ENCODE data around the gene HOXA4.

HOXA4 gene

DNA sequence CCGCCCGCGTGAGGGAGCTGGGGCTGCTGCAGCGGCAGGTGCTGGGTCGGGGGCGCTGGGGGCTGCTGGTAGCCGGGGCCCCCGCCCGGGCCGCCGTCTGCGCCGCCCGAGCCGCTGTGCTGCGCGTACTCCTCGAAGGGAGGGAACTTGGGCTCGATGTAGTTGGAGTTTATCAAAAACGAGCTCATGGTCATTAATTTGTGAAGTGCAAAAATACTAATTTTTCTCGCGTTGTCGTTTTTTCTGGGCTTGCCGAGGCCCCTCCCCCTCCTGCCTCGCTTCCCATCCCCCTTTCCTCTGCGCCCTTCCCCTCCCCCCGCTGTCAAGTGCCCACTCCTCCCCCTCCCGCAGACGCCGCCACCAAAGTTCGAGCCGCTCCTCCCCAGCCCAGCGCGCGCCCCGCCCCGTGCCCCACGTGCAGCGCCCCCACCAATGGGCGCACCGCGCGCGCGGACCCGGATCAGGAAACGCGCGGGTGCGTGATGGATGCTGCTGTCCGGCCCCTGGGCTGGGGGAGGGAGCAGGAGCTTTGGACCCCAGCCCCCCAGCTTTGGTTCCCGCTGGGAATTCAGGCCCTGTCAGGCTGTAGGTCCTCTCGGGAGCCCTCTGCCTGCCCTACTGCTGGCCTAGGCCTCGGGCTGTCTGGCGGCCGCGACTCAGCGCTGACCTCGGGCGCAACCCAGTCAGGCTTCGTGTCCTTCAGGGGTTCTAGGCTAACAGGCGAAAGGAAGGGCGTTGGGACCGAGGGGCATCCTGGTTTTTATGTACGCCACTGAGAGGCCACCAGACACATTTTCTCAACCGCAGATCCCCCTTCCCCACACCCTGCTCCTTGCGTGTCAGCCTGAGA lies at the start of gene HOXA4:
TSS of gene HOXA4 (minus strand) at position 218 of the 850 bp plus-strand sequence. CDS start at position 194, 24 bp downstream.
- peak; percentile 62 to 70 for DNase-seq

DNA sequence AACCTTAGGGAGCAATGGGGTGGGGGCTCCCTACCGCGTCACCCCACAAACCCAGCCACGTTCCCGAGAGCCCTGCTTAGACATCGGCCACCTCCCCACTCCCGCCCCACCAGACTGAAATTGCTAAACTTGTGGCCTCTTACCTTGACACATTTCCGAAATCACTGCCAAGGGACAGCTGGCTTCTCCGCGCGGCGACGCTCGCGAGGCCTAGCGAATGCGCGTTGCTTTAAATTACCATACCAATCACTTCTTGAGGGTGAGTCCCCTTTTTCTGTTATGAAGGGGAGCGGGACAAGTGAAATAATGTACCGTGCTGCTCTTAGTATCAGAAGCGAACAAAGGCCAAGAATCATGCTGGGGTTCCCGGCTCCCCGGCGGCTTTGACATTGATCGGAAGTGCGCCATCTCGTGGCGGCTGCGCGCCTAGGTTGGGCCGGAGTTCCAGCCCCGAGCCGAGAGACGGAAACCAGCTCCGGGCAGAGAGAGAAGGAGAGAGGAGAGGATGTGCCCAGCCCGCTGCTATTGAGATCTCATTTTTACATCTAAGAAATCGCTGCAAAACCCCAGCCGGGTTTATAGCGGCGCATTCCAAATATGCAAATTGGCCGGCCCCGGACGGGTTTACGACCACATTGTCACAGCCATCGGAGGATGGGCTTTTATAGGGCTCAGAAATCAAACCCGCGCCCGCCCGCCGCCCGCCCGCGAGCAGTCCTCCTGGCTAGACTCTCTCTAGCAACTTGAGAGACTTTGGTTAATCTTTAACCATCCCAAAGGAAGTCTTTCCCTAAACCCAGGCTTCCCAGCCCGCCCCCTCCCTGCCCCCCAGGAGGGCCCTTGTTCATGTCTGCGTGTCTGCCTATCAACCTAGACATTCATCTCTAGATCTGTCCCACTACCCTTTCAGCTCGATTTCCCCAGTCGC lies 49.2 kb upstream of the HOXA4 start:
- peak; percentile 67 to 72 for DNase-seq

DNA sequence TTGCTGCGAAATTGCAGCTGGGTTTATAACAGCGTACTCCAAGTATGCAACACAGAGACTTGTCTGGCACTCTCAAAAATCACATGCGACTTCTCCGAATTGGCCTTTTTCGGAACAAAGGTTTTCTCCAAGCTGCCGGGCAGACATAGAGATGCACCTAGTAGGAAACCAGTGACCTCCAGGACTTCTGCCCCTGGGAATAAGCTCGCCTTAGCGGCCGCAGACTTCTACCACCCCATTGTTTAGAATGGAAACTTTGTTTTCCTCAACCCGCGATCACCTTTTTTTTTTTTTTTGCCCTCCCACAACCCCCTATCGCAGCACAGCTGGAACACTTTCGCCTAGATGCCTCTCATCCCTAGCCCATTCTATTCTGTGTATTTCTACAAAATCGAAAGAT lies 48.5 kb upstream of the HOXA4 start:
- DNase-seq = no peak

DNA sequence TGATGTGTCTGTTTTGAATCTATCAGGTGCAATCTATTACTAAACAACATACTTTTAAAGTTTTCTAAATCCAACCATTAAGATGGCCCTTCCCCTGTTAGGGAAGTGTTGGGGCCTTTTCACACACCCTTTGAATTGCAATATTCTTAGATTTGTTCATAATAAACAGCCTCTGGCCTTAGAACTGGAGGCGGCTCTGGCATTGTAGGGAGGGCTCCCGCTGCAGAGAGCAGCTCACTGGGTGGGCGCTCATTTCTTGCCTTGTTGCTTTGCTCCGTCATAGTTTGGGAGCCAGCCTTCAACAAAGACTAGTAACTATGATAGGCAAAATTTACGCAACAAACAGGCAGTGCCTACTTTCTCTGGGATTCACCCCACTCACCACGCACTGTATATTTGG lies 47.8 kb upstream of the HOXA4 start:
- no peak for DNase-seq

DNA sequence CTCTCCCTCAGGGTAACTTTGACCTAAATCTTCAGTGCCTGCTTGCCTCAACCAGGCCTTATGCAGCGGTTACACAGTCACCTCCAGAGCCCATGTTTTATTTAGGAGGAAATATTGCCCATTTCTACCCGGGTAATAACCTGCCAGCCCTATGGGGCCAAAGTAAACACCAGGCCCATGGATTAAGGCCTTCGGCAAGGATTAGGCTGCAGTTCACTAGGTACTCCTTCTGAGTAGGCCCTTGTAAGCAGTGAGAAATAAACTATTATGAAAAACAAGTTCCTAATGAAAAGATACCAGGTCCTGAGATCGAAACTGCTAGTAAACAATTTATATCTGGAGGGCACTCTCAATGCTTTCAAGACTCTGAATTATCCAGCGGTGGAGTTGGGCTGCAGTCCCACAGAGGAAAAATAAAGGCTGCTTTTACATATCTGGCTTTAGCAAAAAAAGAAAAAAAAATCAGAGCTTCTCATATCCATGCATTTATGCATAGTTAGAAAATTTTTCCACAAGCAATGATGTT lies 47.3 kb upstream of the HOXA4 start:
- no peak for DNase-seq

DNA sequence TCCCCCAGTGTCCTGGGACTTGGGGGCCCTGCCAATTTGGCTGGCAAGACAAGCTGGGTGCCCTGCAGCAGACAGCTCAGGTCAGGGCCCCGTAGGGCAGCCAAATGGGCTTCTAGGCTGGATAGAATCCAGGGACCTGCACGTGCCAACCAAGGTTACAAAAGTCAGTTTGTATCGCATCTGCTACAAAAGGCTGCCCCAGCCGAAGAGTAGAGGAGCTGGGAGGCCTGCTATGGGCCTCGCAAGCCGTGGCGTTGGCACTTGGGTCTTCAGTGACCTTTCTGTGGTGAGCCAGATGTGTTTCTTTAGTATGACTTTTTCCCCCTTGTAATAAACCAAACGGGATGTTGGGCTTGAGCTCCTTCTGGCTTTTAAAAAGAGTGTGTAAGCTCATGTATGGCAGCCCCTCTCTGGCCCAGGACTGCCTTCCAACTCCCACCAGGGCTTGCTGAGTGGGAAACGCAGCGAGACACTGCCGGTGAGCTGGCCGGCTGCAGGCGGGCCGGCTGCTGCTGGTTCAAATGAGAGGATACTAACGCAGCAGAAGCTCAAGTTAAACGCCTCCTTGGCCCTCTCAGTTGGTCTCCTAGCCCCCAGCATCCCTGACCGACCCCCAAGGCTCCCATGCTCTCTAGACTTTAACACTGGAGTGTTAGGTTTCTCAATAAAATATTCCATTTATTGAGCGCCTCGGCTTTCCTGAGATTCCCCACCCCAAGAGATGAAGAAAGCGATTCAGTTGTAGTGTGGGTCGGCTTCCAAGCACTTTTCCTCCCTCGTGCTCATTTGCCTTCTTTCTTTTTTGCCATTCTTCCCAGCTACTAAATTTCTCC lies 46.6 kb upstream of the HOXA4 start:
- DNase-seq = no peak

DNA sequence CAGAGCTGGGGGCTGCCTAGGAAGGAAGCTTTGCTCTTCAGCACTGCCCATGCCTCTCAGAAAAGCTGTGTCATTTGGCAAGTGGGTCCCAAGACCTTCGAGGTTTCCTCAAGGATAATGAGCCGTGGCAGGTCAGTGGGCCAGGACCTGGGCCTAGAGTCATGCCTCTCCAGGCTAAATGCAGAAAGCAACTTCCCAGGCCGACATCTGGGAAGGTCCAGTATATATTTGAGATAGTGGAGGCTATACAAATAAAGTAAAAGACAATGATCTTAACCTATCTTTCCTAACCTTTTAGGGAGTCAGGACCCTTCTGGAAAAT lies 45.9 kb upstream of the HOXA4 start:
- no peak for DNase-seq

DNA sequence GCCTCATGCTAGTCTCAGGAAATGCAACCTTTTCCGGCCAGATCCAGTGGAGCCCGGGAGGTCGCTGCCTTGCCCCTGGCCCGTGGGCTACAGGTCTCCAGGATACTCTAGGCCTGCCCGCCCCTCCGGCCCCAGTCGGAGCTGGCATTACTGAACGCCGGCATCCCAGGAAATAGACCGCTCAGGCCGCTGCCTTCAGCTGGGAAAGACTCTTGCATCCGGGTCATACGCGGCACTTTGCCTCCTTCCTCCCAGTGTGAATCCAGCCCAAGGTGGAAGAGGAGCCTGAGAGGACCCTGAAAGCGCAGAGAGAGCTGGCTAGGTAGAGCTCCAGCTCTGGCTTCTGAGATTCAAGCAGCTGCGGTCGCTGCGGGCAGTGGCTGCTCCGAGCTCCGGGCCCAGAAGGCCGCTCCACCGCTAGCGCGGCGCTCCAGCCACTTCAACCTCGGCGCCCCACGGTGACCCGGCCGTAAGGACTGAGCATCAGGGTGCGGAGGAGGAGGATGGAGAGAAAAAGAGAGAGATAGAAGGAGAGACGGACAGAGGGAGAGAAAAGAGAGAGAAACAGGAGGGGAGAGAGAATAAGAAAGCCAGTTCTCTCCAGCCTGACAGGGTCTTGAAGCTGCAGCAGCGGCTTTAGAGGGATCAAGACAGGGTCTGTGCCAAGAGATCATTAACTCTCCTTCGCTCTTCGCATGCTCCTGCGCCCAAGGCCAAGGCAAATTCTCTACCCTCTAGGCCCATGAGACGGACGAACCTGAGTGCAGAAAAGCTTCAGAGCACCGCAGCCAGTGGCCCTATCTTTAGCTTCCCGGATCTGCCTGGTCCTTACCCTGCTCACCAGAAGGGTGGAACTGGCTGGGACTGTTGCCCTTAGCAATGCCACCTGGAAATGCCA lies 45.3 kb upstream of the HOXA4 start:
- no peak for DNase-seq

DNA sequence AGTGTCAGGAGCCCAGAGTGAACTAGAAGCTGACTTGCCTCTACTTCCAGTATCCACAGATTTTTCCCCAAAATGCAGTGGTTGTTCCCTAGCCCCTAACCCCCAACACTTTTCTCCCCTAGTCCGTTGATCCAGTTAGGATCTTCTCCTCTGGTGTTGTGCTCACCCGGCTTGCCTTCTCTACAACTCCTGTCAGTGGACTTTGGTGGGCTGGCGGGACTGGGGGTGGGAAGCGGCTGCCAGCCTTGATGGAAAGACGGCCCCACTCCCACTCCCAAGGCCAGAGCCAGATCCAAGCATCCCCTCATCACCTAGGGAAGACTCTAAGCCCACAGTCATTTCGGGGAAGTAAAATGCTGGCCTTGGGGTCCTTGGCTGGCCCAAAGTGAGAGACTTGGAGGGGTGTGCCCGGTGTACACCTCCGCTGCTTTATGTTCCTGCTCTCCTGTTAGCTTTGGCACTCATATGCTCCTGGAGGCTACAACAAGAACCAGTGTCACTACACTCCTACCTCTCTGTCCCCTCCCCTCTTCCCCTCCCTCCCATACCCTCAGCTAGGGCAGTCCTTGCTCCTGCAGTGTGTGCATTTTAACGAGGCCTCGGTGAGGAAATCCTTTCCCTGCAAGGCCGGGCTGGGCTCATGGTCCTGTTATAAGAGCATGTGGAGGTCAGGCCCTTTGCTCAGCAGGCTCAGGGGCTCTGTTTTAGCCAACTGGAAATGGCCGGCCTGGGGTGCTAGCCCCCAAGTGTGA lies 44.5 kb upstream of the HOXA4 start:
- DNase-seq = no peak

DNA sequence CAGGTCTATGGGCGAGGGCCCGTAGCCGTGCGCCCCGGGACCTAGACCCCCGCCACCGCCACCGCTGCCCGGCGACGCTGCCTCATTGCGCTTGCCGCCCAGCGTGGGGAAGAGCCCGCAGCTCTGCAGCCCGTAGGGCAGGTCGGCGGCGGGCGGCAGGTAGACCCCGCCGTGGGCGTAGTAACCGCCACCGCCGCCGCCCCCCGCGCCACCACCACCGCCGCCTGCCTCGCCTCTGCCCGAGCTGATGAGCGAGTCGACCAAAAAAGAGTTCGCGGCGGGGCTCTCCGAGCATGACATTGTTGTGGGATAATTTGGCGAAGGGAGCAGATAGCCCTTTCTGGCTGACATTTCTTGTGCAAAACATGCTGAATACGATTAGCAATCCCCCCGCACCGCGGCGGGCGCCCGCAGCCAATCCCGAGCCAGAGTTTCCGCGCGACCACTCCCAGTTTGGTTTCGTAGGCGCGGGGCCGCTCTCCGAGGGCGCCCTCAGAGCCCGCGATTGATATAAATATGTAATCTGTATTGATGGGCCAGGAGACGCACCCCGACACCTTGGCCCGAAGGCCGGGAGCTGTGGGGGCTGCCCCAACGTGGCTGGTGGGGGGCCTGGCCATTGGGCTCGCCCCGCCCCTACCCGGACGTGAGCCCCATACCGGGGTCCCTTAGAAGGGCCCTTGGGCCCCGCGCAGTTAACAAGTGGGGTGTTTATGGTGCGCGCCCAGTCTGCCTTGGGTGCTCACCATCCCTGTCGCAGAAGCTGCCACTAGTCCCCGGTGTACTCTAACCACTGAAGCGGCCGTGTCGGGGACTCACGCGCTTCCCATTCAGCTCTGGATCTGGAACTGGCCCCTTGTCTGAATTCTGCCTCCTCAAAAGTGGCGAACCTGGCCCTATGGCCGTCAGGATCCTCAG lies 43.7 kb upstream of the HOXA4 start, which contains the start of gene HOXA10:
TSS of gene HOXA10 (minus strand) at position 365 of the 918 bp plus-strand sequence. CDS start at position 351, 14 bp downstream.
- no peak for DNase-seq

DNA sequence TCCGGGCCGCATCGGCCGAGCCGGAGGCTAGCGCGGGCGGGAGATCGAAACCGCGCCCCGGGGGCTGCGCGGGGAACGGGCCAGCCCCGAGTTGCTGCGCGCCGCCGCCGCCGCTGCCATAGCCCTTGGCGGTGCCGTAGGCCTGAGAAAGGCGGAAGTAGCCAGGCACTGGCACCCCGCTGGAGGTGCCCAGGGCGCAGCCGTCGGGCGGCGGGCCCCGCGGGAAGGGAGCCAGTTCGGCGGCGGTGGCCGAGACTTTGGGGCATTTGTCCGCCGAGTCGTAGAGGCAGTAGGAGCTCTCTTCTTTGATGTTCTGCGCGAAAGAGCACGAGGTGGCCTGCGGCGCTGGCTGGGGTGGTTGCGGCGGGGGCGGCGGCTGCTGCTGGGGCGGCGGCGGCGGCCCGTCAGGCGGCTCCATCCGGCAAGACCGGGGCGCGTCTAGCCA lies 43.0 kb upstream of the HOXA4 start:
- no peak for DNase-seq

DNA sequence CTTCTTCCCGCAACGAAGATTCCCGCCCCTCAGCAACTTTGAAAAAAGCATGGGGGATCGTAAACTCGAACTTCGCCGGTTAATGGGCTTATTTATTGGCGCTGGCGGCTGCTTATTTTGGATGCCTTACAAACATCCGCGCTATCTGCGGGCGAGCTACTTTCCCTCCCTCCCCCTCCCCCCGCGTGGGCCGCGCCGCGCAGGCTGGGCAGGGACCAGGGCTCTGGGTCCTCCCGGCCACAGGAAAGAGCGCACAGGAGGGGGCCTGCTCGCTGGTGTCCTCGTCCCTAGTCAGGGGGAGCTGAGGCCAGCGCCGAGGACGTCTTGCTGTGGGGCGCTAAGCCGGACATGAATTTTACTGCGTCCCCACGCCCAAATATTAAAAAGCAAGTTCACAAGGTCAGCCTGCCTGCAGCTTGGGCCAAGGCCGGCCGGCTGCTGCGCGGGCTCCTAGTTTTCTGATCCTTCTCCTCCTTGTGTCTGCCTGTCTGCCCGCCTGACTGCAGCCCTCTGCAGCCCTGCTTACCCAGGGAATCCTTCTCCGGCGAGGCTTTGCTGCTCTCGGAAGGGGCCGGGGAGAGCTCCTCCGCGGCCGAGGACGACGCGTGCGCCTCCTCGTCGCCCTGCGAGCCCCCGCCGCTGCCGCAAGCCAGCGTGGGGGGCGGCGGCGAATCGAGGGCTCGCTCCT lies 42.4 kb upstream of the HOXA4 start:
- no peak for DNase-seq

DNA sequence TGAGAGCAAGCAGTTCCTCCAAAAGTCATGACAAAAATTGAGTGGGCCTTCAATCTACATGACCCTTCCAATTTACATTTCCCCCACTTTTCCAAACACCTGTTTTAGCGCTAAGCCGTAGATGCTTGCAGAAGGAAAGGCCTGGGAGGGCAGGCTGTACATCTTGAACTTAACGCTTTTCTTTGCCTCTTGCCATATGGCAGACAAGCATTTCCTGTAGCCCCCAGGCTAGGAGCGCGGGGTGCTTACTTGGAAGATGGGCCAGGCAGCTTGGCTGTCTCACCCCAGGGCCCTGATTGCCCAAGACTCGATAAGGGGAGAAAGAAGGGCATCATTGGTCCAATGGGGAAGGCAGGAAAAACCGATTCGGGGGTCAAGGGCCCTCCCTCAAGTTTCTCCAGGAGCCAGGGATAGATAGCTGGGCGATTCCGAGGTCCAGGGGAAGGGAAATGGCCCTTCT lies 41.8 kb upstream of the HOXA4 start:
- no peak for DNase-seq

DNA sequence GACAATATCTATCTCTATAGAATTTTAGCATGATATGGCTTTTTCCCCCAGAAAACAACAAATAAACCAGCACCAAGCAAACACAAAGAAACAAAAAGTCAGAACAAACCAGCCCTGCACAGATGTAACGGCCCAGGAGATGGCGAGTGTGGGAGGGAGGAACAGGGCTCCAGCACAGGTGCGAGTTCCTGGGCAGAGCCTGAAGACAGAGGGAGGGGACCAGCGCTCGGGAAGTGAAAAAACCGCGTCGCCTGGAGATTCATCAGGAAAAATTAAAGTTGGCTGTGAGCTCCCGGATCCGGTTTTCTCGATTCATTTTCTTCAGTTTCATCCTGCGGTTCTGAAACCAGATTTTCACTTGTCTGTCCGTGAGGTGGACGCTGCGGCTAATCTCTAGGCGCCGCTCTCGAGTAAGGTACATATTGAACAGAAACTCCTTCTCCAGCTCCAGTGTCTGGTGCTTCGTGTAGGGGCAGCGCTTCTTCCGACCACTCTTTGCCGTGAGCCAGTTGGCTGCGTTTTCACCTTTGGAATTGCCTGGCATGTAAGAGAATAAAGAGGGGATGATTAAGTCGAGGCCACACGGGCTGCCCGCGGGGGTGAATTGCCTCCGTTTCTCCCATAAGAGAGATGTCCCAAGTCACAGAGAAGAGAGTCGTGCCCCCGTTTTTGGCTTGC lies 41.2 kb upstream of the HOXA4 start:
- DNase-seq = no peak

DNA sequence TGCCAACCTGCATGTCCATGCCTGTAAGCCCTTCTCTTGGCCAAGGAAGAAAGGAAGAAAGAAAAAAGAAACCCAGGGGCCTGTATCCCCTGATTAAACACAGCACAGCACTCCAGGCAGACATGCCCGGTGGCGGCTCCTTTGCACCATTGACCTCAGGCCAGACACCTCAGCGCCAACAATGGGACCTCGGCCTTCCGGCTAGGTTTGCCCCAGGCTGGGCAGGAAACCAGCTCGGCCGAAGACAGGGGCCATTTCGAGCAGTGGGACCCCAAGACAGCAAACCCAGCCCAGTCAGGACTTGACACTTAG lies 40.7 kb upstream of the HOXA4 start:
- DNase-seq = no peak

DNA sequence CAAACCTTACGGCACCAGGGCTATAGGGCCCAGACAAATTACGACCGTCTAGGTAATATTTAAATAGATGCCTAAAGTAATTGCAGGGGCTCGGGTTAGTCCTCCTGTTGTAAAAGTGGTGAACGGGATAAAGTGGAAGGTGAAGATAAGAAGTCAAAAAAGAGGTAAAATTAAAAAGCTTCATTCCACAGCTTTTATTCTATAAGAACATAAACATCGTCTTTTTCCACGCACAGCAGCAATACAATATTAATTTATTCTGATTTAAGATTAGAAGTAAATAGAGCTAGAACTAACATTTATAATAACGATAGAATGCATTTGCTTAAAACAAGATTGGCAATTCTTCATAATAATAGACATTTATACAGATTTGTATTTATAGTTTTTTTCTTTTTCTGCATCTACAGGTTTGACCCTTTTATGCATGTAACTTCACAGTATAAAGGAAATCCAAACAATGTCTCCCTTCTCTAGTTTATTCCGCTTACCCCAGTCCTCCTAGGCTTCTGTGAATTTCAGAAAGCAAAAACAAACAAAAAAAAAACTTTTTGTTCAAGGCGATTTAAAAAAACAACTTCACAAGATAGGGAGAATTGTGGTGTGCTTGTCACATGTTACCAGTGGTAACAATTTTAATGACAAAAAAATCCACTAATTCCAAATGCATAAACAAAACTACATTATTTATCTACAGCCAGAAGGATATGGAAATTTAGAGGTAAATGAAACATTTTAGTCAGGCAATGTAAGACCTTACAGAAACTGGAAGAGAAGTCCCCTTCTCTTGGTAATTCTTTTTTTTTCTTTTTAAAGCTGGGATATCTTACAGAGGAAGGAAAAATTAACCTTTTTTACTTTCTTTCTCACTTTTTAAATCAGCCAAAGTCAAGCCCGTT lies 40.1 kb upstream of the HOXA4 start:
- no peak for DNase-seq

Measured in stimulated activated CD4-positive, alpha-beta T cell treated with anti-CD3 and anti-CD28 coated beads, Interleukin-2, amount 100 ng/mL, for 48 hours (primary cell).